HG02623 (cell line): ENCODE results near the gene ABLIM1.

Source experiments
- ATAC-seq: cut with Tn5 transposase; IDR thresholded peaks from one replicate; pipeline ENCODE4 v1.9.1; 2021; ENCODE audit warnings: moderate library complexity; ENCODE audit not compliant: unreplicated experiment

ABLIM1 gene

DNA sequence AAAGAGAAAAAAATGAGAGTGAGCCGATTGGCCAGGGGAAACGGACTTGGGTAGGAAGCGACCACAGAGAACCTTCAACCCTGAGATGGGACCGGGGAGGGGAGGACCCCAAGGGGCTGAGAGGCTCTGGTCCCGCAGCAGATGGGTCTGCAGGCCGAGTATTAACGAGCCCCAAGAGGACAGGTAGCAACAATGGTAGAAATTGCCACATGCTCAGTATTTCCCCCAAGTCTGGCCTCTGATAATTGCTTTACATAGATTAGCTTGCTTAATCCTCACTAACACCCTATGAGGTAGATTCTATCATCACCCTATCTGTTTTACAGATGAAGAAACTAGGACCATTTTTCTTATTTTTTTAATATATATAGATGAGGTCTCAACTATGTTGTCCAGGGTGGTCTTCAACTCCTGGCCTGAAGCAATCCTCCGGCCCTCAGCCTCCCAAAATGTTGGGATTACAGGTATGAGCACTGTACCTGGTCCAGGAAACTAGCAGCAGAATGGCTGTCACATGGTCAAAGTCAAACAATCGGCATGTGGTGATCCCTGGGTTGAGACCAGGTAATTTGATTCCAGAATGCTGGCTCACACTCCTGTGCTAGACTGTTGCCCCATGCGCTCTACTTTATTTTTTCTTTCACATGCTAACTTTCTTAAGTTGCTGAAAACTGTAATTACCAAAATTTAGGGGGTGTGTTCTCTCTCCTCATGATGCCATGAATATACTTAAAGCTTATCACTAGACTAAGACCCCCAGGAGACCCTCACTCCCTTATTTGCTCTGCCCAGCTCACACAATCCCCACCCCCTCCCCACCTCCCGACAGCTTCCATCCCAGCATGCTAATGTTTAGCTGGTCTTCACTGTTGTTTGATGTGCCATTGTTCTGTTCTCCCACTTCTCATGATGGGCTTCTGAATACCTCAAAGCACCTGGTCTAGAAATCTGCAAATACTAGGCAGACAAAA is 185.9 kb downstream of the ABLIM1 start:
- no peak for ATAC-seq

- peak; percentile 94 for ATAC-seq
These were observed 186.8 kb downstream of the ABLIM1 start for GRCh38 chr10:114470956-114471905.

DNA sequence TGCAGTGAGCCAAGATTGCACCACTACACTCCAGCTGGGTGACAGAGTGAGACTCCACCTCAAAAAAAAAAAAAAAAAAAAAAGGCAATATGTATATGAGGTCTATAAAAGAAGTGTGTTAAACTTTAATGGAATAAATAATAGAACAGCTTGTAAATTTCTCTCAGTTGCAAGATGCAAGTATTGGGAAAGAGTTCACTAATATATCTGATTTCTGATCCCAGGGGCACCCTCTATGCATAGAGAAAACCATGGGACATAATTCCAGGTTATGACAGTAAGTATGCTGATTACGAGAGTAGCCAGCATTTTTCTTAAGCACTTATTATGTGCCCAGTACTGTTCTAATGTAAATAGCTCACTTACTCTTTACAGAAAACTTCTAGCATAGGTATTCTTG is 187.7 kb downstream of the ABLIM1 start:
- no peak for ATAC-seq

GRCh38 chr10:114458955-114459354 is 199.1 kb downstream of the ABLIM1 start:
- no peak for ATAC-seq

GRCh38 chr10:114458216-114458920 is 199.7 kb downstream of the ABLIM1 start:
- ATAC-seq, result no peak

GRCh38 chr10:114453576-114453975 is 204.5 kb downstream of the ABLIM1 start:
- no peak for ATAC-seq

DNA sequence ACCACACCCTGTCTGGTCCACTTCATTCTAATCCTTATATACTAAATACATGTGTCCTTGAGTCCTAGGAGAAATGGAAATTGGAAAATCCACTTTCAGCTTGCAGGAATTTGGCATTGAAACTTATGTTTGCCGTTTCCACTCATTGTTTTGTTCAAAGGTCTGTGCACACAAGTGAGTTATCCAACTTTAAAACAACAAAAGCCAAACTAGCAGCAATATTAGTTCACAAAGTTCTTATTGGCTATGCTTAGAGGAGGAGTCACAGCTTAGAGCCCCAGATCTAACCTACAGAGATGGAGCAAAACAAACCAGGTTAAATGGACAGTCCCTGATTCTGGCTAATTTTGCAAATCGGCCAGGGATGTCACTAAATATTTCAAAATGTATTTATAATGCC is 209.2 kb downstream of the ABLIM1 start:
- no peak for ATAC-seq

DNA sequence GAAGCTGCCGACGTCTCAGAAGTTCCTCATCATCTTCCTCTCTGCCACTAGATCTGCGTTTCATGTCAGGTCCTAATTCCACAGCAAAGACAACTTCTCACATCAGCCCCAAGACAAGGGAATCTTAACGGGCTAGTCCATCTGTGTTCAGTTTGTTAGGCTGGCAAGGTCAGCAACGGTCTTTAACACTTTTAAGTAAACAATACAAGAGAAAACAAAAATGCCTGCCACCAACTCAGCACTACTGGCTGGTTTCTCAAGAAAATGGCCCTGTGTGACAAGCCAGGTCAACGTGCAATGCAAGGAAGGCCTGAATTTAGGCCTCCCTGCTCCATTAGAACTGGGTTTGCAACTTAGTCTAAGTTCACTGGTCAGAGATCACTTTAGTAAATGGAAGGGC is 212.7 kb downstream of the ABLIM1 start:
- ATAC-seq, result no peak

DNA sequence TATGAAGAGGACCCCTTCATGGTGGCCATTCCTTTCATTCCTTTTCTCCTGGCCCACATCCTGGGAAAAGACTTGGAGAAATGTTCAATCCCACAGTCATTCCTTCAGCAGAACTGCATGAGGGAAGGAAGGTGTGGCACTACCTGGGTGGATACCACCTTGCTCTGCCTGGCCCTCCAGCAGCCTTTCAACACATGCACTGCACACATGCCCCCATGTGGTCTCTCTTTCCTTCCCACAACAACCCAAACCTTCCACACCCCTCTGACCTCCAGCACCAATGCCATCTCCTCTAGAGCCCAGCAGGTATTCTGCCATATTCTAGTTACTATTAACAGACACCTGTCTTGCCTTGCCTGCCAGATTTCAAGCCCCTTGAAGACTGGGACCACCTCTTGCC is 213.3 kb downstream of the ABLIM1 start:
- ATAC-seq, result no peak

DNA sequence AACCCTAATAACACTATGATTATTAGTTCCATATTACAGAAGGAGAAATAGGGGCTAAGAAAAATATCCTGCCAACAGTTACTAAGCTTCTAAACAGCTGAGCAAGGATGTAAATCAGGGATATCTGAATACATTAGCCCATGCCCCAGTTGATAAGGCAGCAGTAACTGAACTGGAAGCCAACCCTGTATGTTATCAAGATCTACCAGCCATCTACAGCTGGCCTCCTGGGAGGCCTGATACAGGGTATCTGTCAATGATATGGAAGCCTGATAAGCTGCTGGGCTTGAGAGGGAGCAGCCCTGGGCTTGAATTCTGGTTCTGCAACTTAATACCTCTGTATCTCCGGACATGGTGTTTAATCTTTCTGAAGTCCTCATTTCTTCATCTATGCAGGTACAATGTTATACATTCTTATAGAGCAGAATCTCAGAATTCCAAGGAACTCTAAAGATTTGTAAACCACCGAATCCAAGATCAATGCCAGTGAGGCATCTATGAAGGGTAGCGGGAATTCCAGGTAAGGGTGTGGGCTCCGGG is 215.9 kb downstream of the ABLIM1 start:
- no peak for ATAC-seq

- ATAC-seq, result no peak
These were observed 217.0 kb downstream of the ABLIM1 start for GRCh38 chr10:114441107-114441506.

- ATAC-seq, result no peak
These were observed 220.4 kb downstream of the ABLIM1 start for GRCh38 chr10:114437473-114438292.

GRCh38 chr10:114436941-114437340 is 221.1 kb downstream of the ABLIM1 start:
- ATAC-seq, result no peak

DNA sequence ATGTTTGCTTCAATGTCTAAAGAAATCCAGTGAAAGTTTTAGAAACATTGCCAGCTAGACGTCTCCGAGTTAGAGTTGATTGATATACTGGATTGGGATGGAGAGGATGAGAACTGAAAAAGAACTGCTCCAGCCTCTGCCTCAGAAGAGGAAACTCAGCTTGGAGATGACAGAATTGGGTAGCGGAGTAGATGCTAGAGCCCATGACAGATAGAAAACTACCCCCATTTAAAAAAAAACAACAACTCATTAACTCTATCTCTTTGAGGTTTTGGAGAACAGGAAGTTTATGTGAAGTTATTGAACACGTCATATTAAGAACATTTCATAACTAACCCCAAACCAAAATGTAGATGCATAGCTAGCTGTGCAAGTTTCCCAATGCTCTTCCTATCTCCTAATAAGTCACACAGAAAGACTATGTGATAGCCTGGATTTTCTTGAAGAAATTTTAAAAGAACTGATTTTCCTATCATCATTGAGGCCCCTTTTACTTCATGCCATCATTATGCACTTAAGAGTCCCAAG is 225.4 kb downstream of the ABLIM1 start:
- no peak for ATAC-seq

- ATAC-seq, result no peak
These were observed 226.5 kb downstream of the ABLIM1 start for GRCh38 chr10:114431414-114432135.

GRCh38 chr10:114430688-114431413 is 227.2 kb downstream of the ABLIM1 start:
- ATAC-seq, result no peak

DNA sequence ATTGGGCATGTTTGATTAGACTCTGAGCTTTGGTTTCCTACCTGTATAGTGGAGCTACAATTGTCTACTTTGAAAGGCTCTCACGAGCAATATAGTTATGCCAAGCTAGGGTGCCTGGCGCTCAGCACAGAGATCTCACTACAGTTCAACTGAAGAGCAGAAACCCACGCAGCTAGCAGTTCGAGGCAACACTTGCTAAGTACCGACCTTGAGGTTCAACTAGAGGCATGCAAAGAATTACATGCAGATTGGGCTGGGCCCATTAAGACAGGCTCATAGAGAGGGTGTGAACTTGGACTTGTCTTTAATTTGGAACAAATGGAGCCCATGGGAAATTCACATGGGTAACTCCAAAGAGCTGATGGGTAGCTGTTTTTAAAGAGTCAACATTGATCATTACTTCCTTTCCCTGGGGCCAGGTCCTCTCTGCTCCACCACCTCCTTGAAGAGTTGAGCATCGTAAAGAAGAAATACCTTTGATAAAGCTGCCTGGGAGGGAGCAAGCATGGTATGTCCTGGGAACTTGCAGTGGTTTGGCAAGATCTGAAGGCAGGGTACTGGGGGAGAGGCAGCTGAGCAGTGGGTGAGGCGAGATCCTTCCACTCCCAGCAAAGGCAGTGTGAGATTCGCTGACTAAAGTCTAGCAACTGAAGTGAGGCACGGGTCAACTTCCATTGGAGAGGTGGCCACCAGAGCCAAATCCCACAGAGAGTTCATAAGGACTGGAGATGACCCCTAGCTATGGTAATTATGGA is 228.3 kb downstream of the ABLIM1 start:
- ATAC-seq, result no peak
